Common myeloid progenitor, CD34-positive (primary cell): ENCODE measurements around the gene PLPP7.

Experiments
- CTCF ChIA-PET: fragments of 350-600 bp; sonication (Branson Sonifier 250); formaldehyde crosslinking; loops from one replicate; lab custom pipeline; 2021; ENCODE audit warnings: antibody characterized with exemption; lab: Charles Lee
- POLR2A ChIA-PET: fragments of 350-600 bp; sonication (Branson Sonifier 250); formaldehyde crosslinking; loops from one replicate; lab custom pipeline; 2021; ENCODE audit warnings: antibody characterized with exemption; lab: Charles Lee
- DNase-seq, 3 donors: peaks; one replicate each; pipeline versions ENCODE4 v3.0.0 to v3.0.0-alpha.2; 2013
- H3K27ac ChIP-seq, 2 experiments: 1 replicate in 1 of 2; 2 replicates in 1 of 2; pipeline ENCODE4 v1.7.0; 2013; ENCODE audit warnings: inconsistent platforms in 2 of 2, low read length in 2 of 2, mild to moderate bottlenecking in 2 of 2, low read depth in 1 of 2, moderate library complexity in 1 of 2; ENCODE audit not compliant: severe bottlenecking in 2 of 2, insufficient read depth in 1 of 2, poor library complexity in 1 of 2
- H3K27me3 ChIP-seq, 5 experiments: replicated peaks in 2 of 5; 1 replicate in 3 of 5; 2 replicates in 2 of 5; pipeline versions ENCODE4 v1.6.1 to v1.7.0; 2013; ENCODE audit warnings: low read length in 4 of 5, mild to moderate bottlenecking in 2 of 5, moderate library complexity in 2 of 5, inconsistent platforms in 1 of 5; ENCODE audit not compliant: insufficient read depth in 5 of 5, control insufficient read depth in 4 of 5
- H3K36me3 ChIP-seq, 4 experiments: 1 replicate in 2 of 4; 2 replicates in 2 of 4; pipeline versions ENCODE4 v1.6.1 to v1.7.0; 2013; ENCODE audit warnings: low read length in 3 of 4, control low read depth in 1 of 4, mild to moderate bottlenecking in 1 of 4; ENCODE audit not compliant: control insufficient read depth in 4 of 4, insufficient read depth in 4 of 4
- H3K4me1 ChIP-seq, 4 experiments: 1 replicate in 3 of 4; 2 replicates in 1 of 4; pipeline versions ENCODE4 v1.6.1 to v1.7.1; 2013; ENCODE audit warnings: low read length in 3 of 4, mild to moderate bottlenecking in 3 of 4, control low read depth in 1 of 4, inconsistent platforms in 1 of 4, moderate library complexity in 1 of 4; ENCODE audit not compliant: control insufficient read depth in 4 of 4, insufficient read depth in 4 of 4; ENCODE audit errors: control extremely low read depth in 1 of 4
- H3K4me3 ChIP-seq, 7 experiments: 1 replicate in 4 of 7; 2 replicates in 3 of 7; pipeline versions ENCODE4 v1.5.1 to v1.7.0; 2013; ENCODE audit warnings: mild to moderate bottlenecking in 7 of 7, low read length in 6 of 7, moderate library complexity in 6 of 7, inconsistent platforms in 2 of 7, low read depth in 2 of 7, control low read depth in 1 of 7; ENCODE audit not compliant: insufficient read depth in 4 of 7, control insufficient read depth in 1 of 7; ENCODE audit errors: extremely low read depth in 1 of 7
- H3K9me3 ChIP-seq, 5 experiments: 1 replicate in 4 of 5; 2 replicates in 1 of 5; pipeline versions ENCODE4 v1.6.1 to v1.7.1; 2013; ENCODE audit warnings: low read length in 4 of 5, mild to moderate bottlenecking in 2 of 5, inconsistent platforms in 1 of 5, low read depth in 1 of 5, moderate library complexity in 1 of 5; ENCODE audit not compliant: control insufficient read depth in 4 of 5, insufficient read depth in 2 of 5; ENCODE audit errors: control extremely low read depth in 1 of 5
- WGBS: methylation state at CpG from one replicate; pipeline ENCODE4 v1.1.5; 2013; ENCODE audit not compliant: insufficient coverage; 5-methylcytosine and 5-hydroxymethylcytosine counted together

The PLPP7 gene

GRCh38 chr9:131296460-131296859, 6.9 kb downstream of the PLPP7 start:
- Histone ChIP-seq H3K4me3 (no peak overlapping the region), H3K4me1 (peaks cover 0 to under 1% (median 0%) of the 10 kb centered on the region in 4 experiments), H3K9me3 (no peaks in the 10 kb centered on the region), H3K36me3 (no peaks in the 10 kb centered on the region), H3K27ac (no peak overlapping the region), H3K27me3 (no peaks in the 10 kb centered on the region)
- POLR2A ChIA-PET, result no interaction called here
- CTCF ChIA-PET, result interaction anchor here (0.6 to 2.3 kb wide), 2 partner anchors 34 to 40 kb away, joined by 4 to 6 read pairs; no protein-coding TSS in a partner anchor
- no peak for DNase-seq
- 96% methylated on average over 7 of the region's 9 CpGs for WGBS

DNA sequence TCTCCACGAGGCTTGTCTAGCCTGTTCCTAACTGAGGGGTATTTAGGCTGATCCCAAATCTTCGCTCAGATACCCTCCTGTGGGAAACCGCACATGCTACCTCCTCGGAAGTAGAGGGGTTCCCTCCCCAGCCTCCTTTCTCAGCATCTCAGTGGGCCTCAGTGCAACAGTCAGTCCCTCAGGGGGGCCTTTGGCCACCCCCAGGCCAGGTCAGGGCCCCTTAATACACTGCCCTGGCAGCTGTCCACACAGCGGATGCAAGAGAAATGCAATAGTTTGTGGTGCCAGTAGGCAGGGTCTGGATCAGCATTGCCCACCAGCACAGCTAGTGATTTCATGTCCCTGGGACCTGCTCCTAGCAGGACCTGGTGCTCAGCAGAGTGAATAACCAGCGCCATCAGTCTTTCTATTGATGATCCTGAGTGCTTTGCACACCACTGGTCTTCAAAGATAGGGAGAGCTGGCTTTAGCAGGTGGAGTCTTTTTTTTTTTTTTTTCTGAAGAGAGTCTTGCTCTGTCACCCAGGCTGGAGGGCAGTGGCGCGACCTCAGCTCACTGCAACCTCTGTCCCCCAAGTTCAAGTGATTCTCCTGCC, 7.5 kb downstream of the PLPP7 start:
- no peak for DNase-seq
- Histone ChIP-seq H3K27ac (no peak overlapping the region), H3K36me3 (no peaks in the 10 kb centered on the region), H3K9me3 (no peaks in the 10 kb centered on the region), H3K27me3 (no peaks in the 10 kb centered on the region), H3K4me1 (peaks cover 0 to 2% (median 0%) of the 10 kb centered on the region in 4 experiments), H3K4me3 (no peak overlapping the region)
- CTCF ChIA-PET, result interaction anchor here (0.9 to 2.3 kb wide), 4 partner anchors 15 to 140 kb away, joined by 3 to 6 read pairs (median 4); no protein-coding TSS in a partner anchor
- POLR2A ChIA-PET, result no interaction called here
- 98% methylated on average over 7 of the region's 8 CpGs for WGBS

GRCh38 chr9:131297903-131298302, 8.4 kb downstream of the PLPP7 start:
- ChIA-PET CTCF (interaction anchor here (0.5 to 2.3 kb wide), 5 partner anchors 12 to 141 kb away, joined by 3 to 6 read pairs (median 4); no protein-coding TSS in a partner anchor), POLR2A (no interaction called here)
- H3K27me3 ChIP-seq, result no peaks in the 10 kb centered on the region
- 94% methylated on average over 11 of the region's 11 CpGs for WGBS
- no peaks in the 10 kb centered on the region for H3K9me3 ChIP-seq
- peaks cover 0 to 10% (median 0%) of the 10 kb centered on the region in 4 experiments for H3K4me1 ChIP-seq
- no peak for DNase-seq
- H3K4me3 ChIP-seq, result no peak overlapping the region
- H3K36me3 ChIP-seq, result no peaks in the 10 kb centered on the region
- no peak overlapping the region for H3K27ac ChIP-seq

DNA sequence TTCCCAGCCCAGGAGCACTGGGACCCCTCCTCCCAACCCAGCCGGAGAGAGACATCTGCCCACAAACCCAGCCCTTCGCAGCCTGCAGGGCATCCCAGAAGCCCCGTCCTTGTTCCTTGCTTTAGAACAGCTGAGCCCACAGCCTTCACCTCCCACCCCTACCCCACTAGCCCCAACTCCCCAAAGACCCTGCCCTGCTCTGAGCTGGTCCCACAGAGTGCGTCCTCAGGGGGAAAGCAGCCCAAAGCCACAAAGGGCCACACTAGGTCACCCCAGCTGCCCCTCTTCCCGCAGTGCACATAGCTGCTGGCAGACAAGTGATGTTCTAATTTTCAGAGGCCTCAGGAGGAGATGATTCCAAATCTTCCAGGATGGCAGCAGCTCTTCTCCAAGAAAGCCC, 8.8 kb downstream of the PLPP7 start:
- POLR2A ChIA-PET, result no interaction called here
- no peak overlapping the region for H3K4me3 ChIP-seq
- H3K27ac ChIP-seq, result no peak overlapping the region
- no peaks in the 10 kb centered on the region for H3K9me3 ChIP-seq
- H3K27me3 ChIP-seq, result no peaks in the 10 kb centered on the region
- 100% methylated on average over 1 of the region's 5 CpGs for WGBS
- CTCF ChIA-PET, result interaction anchor here (0.5 to 2.3 kb wide), 4 partner anchors 9 to 38 kb away, joined by 3 to 6 read pairs (median 4); partner anchors contain the start of gene PLPP7
- no peaks in the 10 kb centered on the region for H3K36me3 ChIP-seq
- DNase-seq, result no peak
- peaks cover 0 to 10% (median 0%) of the 10 kb centered on the region in 4 experiments for H3K4me1 ChIP-seq

- WGBS, result 95% methylated on average over 7 of the region's 12 CpGs
- Histone ChIP-seq H3K9me3 (no peaks in the 10 kb centered on the region), H3K36me3 (no peaks in the 10 kb centered on the region), H3K27ac (no peak overlapping the region), H3K4me3 (no peak overlapping the region), H3K27me3 (no peaks in the 10 kb centered on the region), H3K4me1 (peaks cover 0 to 10% (median 0%) of the 10 kb centered on the region in 4 experiments)
- POLR2A ChIA-PET, result no interaction called here
- no peak for DNase-seq
- CTCF ChIA-PET, result interaction anchor here (1.0 to 1.8 kb wide), 2 partner anchors 9 to 32 kb away, joined by 3 to 4 read pairs; partner anchors contain the start of gene PLPP7
These were observed 9.3 kb downstream of the PLPP7 start for GRCh38 chr9:131298816-131299215.

DNA sequence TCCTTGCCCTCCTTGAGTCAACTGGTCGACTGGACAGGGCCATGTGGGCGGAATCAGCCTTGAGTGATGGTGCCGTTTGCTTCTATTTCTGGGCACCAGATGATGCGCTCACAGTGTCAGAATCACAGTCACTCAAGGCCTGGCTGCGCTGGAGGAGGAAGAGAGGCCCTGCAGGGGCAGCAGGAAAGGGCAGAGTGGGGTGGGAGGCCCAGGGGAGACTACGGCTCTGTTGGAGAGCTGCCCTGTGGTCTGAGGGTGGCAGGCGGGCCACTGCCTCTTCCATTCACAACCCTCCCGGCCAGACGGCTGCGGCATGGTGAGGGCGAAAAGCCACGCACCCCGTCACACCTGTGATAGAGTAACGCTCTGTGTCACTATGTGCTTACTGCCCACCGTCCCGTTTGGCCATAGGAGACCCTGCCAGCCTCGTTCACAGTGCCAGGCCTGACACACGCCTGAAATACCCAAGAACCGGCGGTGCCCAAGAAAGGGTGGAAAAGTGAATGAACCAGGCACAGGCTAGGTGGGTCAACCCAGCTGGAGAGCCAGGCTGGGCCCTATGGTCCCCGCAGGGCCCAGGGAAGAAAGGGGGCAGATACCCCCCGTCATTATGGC, 9.9 kb downstream of the PLPP7 start:
- Histone ChIP-seq H3K9me3 (no peaks in the 10 kb centered on the region), H3K4me3 (no peak overlapping the region), H3K27me3 (no peaks in the 10 kb centered on the region), H3K27ac (no peak overlapping the region), H3K36me3 (no peaks in the 10 kb centered on the region), H3K4me1 (peaks cover 0 to 10% (median 0%) of the 10 kb centered on the region in 4 experiments)
- CTCF ChIA-PET, result interaction anchor here (0.6 to 1.0 kb wide), 3 partner anchors 10 to 57 kb away, joined by 3 read pairs; partner anchors contain the start of gene PLPP7
- 71% methylated on average over 19 of the region's 22 CpGs for WGBS
- POLR2A ChIA-PET, result no interaction called here
- DNase-seq, result no peak

DNA sequence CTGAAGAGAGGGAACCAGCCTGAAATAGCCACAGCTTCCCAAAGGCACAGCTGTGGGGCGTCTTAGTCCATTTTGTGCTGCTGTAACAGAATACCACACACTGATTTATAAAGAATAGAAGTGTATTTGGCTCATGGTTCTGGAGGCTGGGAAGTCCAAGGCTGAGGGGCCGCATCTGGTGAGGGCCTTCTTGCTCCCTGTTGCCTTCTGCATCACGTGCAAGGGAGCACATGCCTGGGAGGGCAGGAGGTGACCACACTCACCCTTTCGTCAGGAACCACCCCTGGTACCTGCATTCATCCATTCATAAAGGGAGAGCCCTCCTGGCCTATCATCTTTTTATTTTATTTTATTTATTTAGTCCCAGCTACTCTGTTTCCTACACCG, 10.4 kb downstream of the PLPP7 start:
- ChIA-PET POLR2A (no interaction called here), CTCF (interaction anchor here (0.6 to 1.3 kb wide), 3 partner anchors 44 to 122 kb away, joined by 3 to 4 read pairs (median 3); no protein-coding TSS in a partner anchor)
- Histone ChIP-seq H3K4me1 (peaks cover 0 to 10% (median 0%) of the 10 kb centered on the region in 4 experiments), H3K9me3 (no peaks in the 10 kb centered on the region), H3K36me3 (no peaks in the 10 kb centered on the region), H3K27ac (no peak overlapping the region), H3K4me3 (no peak overlapping the region), H3K27me3 (no peaks in the 10 kb centered on the region)
- WGBS, result 72% methylated on average over 4 of the region's 5 CpGs
- no peak for DNase-seq
